WTC11 (cell line): ENCODE results near the gene MIA. TPM values are rescaled to one million over a fixed set of nuclear protein-coding genes. Genes with fewer than 3 reads are reported as not detected.

ENCODE experiments used
- ATAC-seq: fragments of 200-7000 bp; cut with Tn5 transposase; 2 replicates; pipeline ENCODE4 v1.10.0; 2021; ENCODE audit warnings: mild to moderate bottlenecking, moderate library complexity
- CTCF ChIA-PET: fragments of 300-600 bp; sonication (Branson Sonifier 250); formaldehyde crosslinking; loops from one replicate; lab custom pipeline; 2021; ENCODE audit warnings: antibody characterized with exemption; lab: Charles Lee
- POLR2A ChIA-PET: fragments of 350-600 bp; sonication (Branson Sonifier 250); formaldehyde crosslinking; loops from one replicate; lab custom pipeline; 2021; ENCODE audit warnings: antibody characterized with exemption; lab: Charles Lee
- DNase-seq: peaks from one replicate; pipeline ENCODE4 v3.0.0; 2021; ENCODE audit warnings: low spot score
- H3K27ac Mint-ChIP-seq: 2 replicates; pipeline ENCODE4 v1.8.0; 2021; ENCODE audit warnings: mixed read lengths
- H3K27me3 Mint-ChIP-seq: 2 replicates; pipeline ENCODE4 v1.8.0; 2021; ENCODE audit warnings: low read depth, mild to moderate bottlenecking, moderate library complexity, mixed read lengths
- H3K36me3 Mint-ChIP-seq: 2 replicates; pipeline ENCODE4 v1.8.0; 2021; ENCODE audit warnings: mixed read lengths
- H3K4me1 Mint-ChIP-seq: 2 replicates; pipeline ENCODE4 v1.8.0; 2022; ENCODE audit warnings: mixed read lengths
- H3K4me3 Mint-ChIP-seq: 2 replicates; pipeline ENCODE4 v1.8.0; 2021; ENCODE audit warnings: mild to moderate bottlenecking, moderate library complexity, mixed read lengths
- H3K9me3 Mint-ChIP-seq: 2 replicates; pipeline ENCODE4 v1.8.0; 2021; ENCODE audit warnings: mixed read lengths
- ATF1 ChIP-seq: sonication (generic); formaldehyde crosslinking; IDR thresholded peaks from 2 replicates; pipeline ENCODE4 v1.8.1; 2023; ENCODE audit warnings: mild to moderate bottlenecking, moderate library complexity, missing genetic modification reagents
- EMX1 ChIP-seq: fragments of 250-450 bp; sonication (Bioruptor Pico); IDR thresholded peaks from 2 replicates; pipeline ENCODE4 v1.8.0; 2021; ENCODE audit warnings: mild to moderate bottlenecking
- ESRRA ChIP-seq: sonication (generic); formaldehyde crosslinking; IDR thresholded peaks from 2 replicates; pipeline ENCODE4 v1.8.1; 2022; ENCODE audit warnings: mild to moderate bottlenecking, missing genetic modification reagents, borderline replicate concordance
- FOXK1 ChIP-seq: sonication (generic); formaldehyde crosslinking; IDR thresholded peaks from 2 replicates; pipeline ENCODE4 v1.8.0; 2022; ENCODE audit warnings: mild to moderate bottlenecking, moderate library complexity, missing genetic modification reagents
- FOXP1 ChIP-seq: sonication (generic); formaldehyde crosslinking; IDR thresholded peaks from 2 replicates; pipeline ENCODE4 v1.8.0; 2022; ENCODE audit warnings: missing genetic modification reagents, mild to moderate bottlenecking, moderate library complexity, borderline replicate concordance
- HMGA2 ChIP-seq: fragments of 250-450 bp; sonication (Bioruptor Pico); IDR thresholded peaks from 2 replicates; pipeline ENCODE4 v1.4.0; 2021; ENCODE audit warnings: mild to moderate bottlenecking, moderate library complexity
- IRF2 ChIP-seq: sonication (generic); formaldehyde crosslinking; IDR thresholded peaks from 2 replicates; pipeline ENCODE4 v1.8.0; 2022; ENCODE audit warnings: low read depth, missing genetic modification reagents, borderline replicate concordance
- JAZF1 ChIP-seq: fragments of 250-450 bp; sonication (Bioruptor Pico); IDR thresholded peaks from 2 replicates; pipeline ENCODE4 v1.9.0; 2021; ENCODE audit warnings: moderate library complexity, mild to moderate bottlenecking, inconsistent platforms
- NR1H2 ChIP-seq: sonication (generic); formaldehyde crosslinking; IDR thresholded peaks from 2 replicates; pipeline ENCODE4 v1.9.0; 2021; ENCODE audit warnings: mild to moderate bottlenecking, moderate library complexity, missing genetic modification reagents
- NR2C2 ChIP-seq: sonication (generic); formaldehyde crosslinking; IDR thresholded peaks from 2 replicates; pipeline ENCODE4 v1.8.0; 2022; ENCODE audit warnings: mild to moderate bottlenecking, missing genetic modification reagents
- SOX15 ChIP-seq: fragments of 250-450 bp; sonication (Bioruptor Pico); IDR thresholded peaks from 2 replicates; pipeline ENCODE4 v1.9.0; 2021; ENCODE audit warnings: mild to moderate bottlenecking
- ZNF121 ChIP-seq: sonication (generic); formaldehyde crosslinking; IDR thresholded peaks from 2 replicates; pipeline ENCODE4 v1.8.0; 2023; ENCODE audit warnings: missing genetic modification reagents
- ZNF423 ChIP-seq: fragments of 250-450 bp; sonication (Bioruptor Pico); IDR thresholded peaks from 2 replicates; pipeline ENCODE4 v2.1.2; 2022; ENCODE audit warnings: mild to moderate bottlenecking, moderate library complexity
- total RNA-seq: library from RNA; stranded (reverse); gene quantifications from 3 replicates; pipeline ENCODE4 v1.2.3, GENCODE V29; 2021
- TF ChIP-seq, protein P1 (sequence below): fragments of 250-450 bp; sonication (Bioruptor Pico); IDR thresholded peaks from 2 replicates; pipeline ENCODE4 v1.9.0; 2021; ENCODE audit warnings: mild to moderate bottlenecking, borderline replicate concordance
- TF ChIP-seq, protein P2 (sequence below): sonication (generic); formaldehyde crosslinking; IDR thresholded peaks from 2 replicates; pipeline ENCODE4 v1.8.1; 2022; ENCODE audit warnings: low read depth, mild to moderate bottlenecking, moderate library complexity, missing genetic modification reagents, borderline replicate concordance

The MIA gene
- total RNA-seq, 1 experiment from 2014 or later = not detected

DNA sequence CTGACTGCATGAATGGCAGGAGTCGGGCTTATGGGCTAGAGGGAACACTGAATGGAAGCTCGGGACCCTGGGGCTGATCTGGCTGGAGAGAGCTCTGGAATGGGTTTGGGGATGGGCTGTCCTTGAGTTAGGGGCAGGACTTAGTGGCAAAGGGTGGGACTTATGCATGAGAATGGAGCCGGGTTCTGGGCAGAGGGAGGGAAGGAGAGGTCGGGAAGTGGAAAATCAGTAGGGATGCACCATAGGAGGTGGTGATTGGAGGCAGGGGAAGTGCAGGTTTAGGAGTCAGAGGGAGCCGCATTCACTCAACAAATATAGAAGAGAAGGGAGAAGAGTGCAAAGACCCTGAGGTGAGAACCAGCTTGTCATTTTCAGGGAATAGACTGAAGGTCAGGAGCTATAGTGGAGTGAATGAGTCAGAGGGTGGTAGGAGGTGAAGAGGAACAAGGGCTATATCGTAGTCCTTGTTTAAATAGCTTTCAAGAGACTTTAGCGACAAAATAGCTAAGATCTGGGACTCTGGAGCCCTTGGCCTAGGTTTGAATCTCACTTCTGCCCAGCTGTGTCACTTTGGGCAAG lies 3.5 kb downstream of the MIA start:
- ChIA-PET CTCF (interaction anchor here (0.5 to 4.7 kb wide), 23 partner anchors 15 to 695 kb away, joined by 3 to 76 read pairs (median 5); partner anchors contain the start of genes ACTMAP, COQ8B, EGLN2 and ITPKC), POLR2A (interaction anchor here (0.6 to 3.2 kb wide), 16 partner anchors 9 to 116 kb away, joined by 3 to 48 read pairs (median 5); partner anchors contain the start of genes ACTMAP, COQ8B, EGLN2 and ITPKC)
- H3K4me1 Mint-ChIP-seq = peaks cover 27% of the 10 kb centered on the region
- TF ChIP-seq NR1H2 (CRISPR knock-in tag) = no peak
- no peak for TF ChIP-seq ATF1
- no peak for TF ChIP-seq ZNF423 (CRISPR knock-in tag)
- no peak for TF ChIP-seq ESRRA (CRISPR knock-in tag)
- TF ChIP-seq JAZF1 = no peak
- TF ChIP-seq EMX1 = no peak
- TF ChIP-seq IRF2 (CRISPR knock-in tag) = no peak
- TF ChIP-seq FOXP1 (CRISPR knock-in tag) = no peak
- H3K4me3 Mint-ChIP-seq = peak overlapping the region; percentile 76
- 0 out of 2 replicates have a peak, but pooled peaks cover 3% of the 10 kb centered on the region for H3K36me3 Mint-ChIP-seq
- no peaks in the 10 kb centered on the region for H3K9me3 Mint-ChIP-seq
- peak; percentile 96 for DNase-seq
- ATAC-seq = peak; percentile 79
- H3K27me3 Mint-ChIP-seq = no peaks in the 10 kb centered on the region
- peak overlapping the region; percentile 97 for H3K27ac Mint-ChIP-seq

DNA sequence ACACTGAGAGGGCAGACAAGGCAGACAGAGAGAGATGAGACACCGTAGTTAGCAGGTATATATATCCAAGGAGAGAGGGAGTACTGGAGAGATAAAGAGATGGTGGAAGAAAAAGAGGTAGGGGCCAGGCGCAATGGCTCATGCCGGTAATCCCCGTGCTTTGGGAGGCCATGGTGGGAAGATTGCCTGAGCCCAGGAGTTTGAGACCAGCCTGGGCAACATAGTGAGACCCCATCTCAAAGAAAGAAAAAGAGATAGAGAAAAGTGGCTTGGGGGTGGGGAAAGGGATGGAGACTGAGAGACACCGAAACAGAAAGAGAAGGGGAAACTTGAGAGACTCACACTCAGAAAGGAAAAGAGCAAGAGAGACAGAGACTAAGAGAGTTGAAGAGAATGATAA lies 5.3 kb downstream of the MIA start:
- CTCF ChIA-PET = interaction anchor here (4.1 kb wide), 1 partner anchor 18 kb away, joined by 76 read pairs; the partner anchor contains the start of gene EGLN2
- H3K36me3 Mint-ChIP-seq = 0 out of 2 replicates have a peak, but pooled peaks cover 3% of the 10 kb centered on the region
- H3K9me3 Mint-ChIP-seq = no peaks in the 10 kb centered on the region
- H3K27me3 Mint-ChIP-seq = no peaks in the 10 kb centered on the region
- DNase-seq (no peak), ATAC-seq (no peak)
- TF ChIP-seq, protein P1, sequence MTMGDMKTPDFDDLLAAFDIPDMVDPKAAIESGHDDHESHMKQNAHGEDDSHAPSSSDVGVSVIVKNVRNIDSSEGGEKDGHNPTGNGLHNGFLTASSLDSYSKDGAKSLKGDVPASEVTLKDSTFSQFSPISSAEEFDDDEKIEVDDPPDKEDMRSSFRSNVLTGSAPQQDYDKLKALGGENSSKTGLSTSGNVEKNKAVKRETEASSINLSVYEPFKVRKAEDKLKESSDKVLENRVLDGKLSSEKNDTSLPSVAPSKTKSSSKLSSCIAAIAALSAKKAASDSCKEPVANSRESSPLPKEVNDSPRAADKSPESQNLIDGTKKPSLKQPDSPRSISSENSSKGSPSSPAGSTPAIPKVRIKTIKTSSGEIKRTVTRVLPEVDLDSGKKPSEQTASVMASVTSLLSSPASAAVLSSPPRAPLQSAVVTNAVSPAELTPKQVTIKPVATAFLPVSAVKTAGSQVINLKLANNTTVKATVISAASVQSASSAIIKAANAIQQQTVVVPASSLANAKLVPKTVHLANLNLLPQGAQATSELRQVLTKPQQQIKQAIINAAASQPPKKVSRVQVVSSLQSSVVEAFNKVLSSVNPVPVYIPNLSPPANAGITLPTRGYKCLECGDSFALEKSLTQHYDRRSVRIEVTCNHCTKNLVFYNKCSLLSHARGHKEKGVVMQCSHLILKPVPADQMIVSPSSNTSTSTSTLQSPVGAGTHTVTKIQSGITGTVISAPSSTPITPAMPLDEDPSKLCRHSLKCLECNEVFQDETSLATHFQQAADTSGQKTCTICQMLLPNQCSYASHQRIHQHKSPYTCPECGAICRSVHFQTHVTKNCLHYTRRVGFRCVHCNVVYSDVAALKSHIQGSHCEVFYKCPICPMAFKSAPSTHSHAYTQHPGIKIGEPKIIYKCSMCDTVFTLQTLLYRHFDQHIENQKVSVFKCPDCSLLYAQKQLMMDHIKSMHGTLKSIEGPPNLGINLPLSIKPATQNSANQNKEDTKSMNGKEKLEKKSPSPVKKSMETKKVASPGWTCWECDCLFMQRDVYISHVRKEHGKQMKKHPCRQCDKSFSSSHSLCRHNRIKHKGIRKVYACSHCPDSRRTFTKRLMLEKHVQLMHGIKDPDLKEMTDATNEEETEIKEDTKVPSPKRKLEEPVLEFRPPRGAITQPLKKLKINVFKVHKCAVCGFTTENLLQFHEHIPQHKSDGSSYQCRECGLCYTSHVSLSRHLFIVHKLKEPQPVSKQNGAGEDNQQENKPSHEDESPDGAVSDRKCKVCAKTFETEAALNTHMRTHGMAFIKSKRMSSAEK (CRISPR knock-in tag) = no peak
- TF ChIP-seq, protein P2, sequence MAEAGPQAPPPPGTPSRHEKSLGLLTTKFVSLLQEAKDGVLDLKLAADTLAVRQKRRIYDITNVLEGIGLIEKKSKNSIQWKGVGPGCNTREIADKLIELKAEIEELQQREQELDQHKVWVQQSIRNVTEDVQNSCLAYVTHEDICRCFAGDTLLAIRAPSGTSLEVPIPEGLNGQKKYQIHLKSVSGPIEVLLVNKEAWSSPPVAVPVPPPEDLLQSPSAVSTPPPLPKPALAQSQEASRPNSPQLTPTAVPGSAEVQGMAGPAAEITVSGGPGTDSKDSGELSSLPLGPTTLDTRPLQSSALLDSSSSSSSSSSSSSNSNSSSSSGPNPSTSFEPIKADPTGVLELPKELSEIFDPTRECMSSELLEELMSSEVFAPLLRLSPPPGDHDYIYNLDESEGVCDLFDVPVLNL (CRISPR knock-in tag) = no peak
- TF ChIP-seq FOXK1 (CRISPR knock-in tag) (no peak), JAZF1 (no peak), ZNF121 (CRISPR knock-in tag) (peak; percentile 74), NR2C2 (CRISPR knock-in tag) (no peak)
- POLR2A ChIA-PET = no interaction called here
- no peak overlapping the region for H3K4me3 Mint-ChIP-seq
- peak overlapping the region; percentile 87 for H3K27ac Mint-ChIP-seq
- H3K4me1 Mint-ChIP-seq = peaks cover 22% of the 10 kb centered on the region

DNA sequence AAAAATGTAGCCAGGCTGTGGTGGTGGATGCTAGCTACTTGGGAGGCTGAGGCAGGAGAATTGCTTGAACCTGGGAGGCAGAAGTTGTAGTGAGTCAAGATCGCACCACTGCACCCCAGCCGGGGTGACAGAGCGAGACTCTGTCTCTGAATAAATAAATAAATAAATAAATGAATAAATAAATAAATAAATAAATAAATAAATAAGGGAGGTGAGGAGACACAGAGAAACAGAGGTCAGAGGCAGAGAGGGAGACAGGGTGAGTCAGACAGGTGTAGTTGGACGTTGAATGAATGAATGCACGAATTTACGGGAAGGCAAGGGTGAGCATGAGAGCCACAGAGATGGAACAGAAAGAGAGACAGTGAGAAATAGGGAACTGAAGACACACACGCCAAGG lies 5.8 kb downstream of the MIA start:
- Mint-ChIP-seq H3K4me3 (no peak overlapping the region), H3K27ac (peak overlapping the region; percentile 60), H3K4me1 (peaks cover 20% of the 10 kb centered on the region), H3K9me3 (no peaks in the 10 kb centered on the region), H3K27me3 (no peaks in the 10 kb centered on the region), H3K36me3 (0 out of 2 replicates have a peak, but pooled peaks cover 3% of the 10 kb centered on the region)
- no peak for DNase-seq
- ChIA-PET CTCF (interaction anchor here (0.7 to 4.1 kb wide), 3 partner anchors 17 to 995 kb away, joined by 3 to 76 read pairs (median 4); partner anchors contain the start of gene EGLN2), POLR2A (interaction anchor here (0.7 kb wide), 1 partner anchor 543 kb away, joined by 3 read pairs; no protein-coding TSS in a partner anchor)
- no peak for TF ChIP-seq SOX15
- peak; percentile 39; the same call in 1 of the 2 replicates for TF ChIP-seq HMGA2 (CRISPR knock-in tag)
- ATAC-seq = no peak
